SK-N-SH (cell line): ENCODE data around the gene CHST15.

Source experiments
- EZH2phosphoT487 ChIP-seq: fragments of 200-600 bp; sonication (generic); IDR thresholded peaks from 2 replicates; pipeline ENCODE4 v1.6.1; 2017; ENCODE audit warnings: low read depth, mixed run types, mild to moderate bottlenecking, antibody characterized with exemption, moderate library complexity, borderline replicate concordance
- GABPA ChIP-seq: IDR thresholded peaks from 2 replicates; pipeline ENCODE4 v1.4.0; 2012; ENCODE audit warnings: low read depth, mild to moderate bottlenecking
- RFX5 ChIP-seq: IDR thresholded peaks from 2 replicates; pipeline ENCODE4 v1.6.1; 2012; ENCODE audit warnings: mild to moderate bottlenecking, improper control_type of control experiment, low read length
- TEAD4 ChIP-seq: IDR thresholded peaks from 2 replicates; pipeline ENCODE4 v1.4.0; 2012; ENCODE audit warnings: mild to moderate bottlenecking, borderline replicate concordance; ENCODE audit not compliant: insufficient read depth
- YY1 ChIP-seq: IDR thresholded peaks from 2 replicates; pipeline ENCODE4 v1.4.0; 2012; ENCODE audit warnings: low read depth, mild to moderate bottlenecking
- TF ChIP-seq, protein P1 (sequence below): fragments of 200-600 bp; sonication (generic); IDR thresholded peaks from 2 replicates; pipeline ENCODE4 v1.6.1; 2017; ENCODE audit warnings: antibody characterized with exemption, mild to moderate bottlenecking, moderate library complexity
- TF ChIP-seq, protein P2 (sequence below): IDR thresholded peaks from 2 replicates; pipeline ENCODE4; 2012
- TF ChIP-seq, protein P3 (sequence below): IDR thresholded peaks from 2 replicates; pipeline ENCODE4 v1.4.0; 2012; ENCODE audit warnings: low read depth
- TF ChIP-seq, protein P4 (sequence below): IDR thresholded peaks from 2 replicates; pipeline ENCODE4 v1.6.1; 2012; ENCODE audit warnings: mild to moderate bottlenecking, low read depth, low read length, moderate library complexity

DNA sequence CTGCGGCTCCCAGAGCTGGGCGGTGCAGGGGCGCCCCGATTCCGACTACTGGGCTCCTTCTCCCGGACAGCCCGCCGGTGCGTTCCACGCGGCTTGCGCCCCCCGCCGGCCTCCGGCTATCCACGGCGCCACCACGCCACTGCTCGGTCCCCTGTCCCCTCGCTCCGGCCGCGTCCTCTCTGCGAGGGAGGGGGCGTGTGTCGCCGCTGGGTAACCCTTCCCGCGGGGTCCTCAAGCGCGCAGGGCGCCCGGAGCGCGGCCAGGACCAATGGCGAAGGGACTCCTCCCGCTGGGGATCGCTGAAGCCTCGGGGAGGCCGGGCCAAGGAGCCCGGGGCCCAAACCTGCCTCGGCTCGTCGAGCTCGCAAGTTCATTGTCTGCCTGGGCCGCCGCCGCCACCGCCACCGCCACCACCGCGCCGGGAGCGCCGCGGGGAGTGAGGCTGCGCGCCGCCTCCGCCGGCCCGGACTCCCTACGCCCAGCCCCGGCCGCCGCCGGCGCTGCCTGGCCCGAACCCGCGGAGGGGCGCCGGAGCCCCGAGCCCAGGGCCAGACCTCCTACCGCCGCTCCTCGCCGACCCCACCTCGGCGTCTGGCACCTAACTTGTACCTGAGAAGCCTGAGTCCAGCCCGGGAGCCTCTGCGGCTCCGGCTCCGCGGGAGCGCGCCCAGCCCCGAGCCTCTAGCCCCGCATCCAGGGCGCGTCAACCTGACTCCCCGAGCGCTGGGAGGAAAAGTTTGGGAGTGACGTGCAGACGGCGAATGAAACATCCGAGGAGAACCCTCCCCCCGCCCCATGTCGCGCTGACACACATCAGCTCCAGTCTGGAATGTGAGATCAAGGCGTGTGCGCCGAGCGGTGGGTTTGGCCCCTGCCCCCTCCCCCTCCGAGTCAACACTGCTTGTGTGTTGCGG lies at the start of gene CHST15:
- TF ChIP-seq, protein P1, sequence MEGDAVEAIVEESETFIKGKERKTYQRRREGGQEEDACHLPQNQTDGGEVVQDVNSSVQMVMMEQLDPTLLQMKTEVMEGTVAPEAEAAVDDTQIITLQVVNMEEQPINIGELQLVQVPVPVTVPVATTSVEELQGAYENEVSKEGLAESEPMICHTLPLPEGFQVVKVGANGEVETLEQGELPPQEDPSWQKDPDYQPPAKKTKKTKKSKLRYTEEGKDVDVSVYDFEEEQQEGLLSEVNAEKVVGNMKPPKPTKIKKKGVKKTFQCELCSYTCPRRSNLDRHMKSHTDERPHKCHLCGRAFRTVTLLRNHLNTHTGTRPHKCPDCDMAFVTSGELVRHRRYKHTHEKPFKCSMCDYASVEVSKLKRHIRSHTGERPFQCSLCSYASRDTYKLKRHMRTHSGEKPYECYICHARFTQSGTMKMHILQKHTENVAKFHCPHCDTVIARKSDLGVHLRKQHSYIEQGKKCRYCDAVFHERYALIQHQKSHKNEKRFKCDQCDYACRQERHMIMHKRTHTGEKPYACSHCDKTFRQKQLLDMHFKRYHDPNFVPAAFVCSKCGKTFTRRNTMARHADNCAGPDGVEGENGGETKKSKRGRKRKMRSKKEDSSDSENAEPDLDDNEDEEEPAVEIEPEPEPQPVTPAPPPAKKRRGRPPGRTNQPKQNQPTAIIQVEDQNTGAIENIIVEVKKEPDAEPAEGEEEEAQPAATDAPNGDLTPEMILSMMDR: no peak
- TF ChIP-seq, protein P2, sequence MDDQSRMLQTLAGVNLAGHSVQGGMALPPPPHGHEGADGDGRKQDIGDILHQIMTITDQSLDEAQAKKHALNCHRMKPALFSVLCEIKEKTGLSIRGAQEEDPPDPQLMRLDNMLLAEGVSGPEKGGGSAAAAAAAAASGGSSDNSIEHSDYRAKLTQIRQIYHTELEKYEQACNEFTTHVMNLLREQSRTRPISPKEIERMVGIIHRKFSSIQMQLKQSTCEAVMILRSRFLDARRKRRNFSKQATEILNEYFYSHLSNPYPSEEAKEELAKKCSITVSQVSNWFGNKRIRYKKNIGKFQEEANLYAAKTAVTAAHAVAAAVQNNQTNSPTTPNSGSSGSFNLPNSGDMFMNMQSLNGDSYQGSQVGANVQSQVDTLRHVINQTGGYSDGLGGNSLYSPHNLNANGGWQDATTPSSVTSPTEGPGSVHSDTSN: no peak
- no peak for TF ChIP-seq YY1
- no peak for TF ChIP-seq GABPA
- no peak for TF ChIP-seq EZH2phosphoT487
- TF ChIP-seq RFX5: no peak
- TF ChIP-seq, protein P3, sequence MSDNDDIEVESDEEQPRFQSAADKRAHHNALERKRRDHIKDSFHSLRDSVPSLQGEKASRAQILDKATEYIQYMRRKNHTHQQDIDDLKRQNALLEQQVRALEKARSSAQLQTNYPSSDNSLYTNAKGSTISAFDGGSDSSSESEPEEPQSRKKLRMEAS: no peak
- TF ChIP-seq, protein P4, sequence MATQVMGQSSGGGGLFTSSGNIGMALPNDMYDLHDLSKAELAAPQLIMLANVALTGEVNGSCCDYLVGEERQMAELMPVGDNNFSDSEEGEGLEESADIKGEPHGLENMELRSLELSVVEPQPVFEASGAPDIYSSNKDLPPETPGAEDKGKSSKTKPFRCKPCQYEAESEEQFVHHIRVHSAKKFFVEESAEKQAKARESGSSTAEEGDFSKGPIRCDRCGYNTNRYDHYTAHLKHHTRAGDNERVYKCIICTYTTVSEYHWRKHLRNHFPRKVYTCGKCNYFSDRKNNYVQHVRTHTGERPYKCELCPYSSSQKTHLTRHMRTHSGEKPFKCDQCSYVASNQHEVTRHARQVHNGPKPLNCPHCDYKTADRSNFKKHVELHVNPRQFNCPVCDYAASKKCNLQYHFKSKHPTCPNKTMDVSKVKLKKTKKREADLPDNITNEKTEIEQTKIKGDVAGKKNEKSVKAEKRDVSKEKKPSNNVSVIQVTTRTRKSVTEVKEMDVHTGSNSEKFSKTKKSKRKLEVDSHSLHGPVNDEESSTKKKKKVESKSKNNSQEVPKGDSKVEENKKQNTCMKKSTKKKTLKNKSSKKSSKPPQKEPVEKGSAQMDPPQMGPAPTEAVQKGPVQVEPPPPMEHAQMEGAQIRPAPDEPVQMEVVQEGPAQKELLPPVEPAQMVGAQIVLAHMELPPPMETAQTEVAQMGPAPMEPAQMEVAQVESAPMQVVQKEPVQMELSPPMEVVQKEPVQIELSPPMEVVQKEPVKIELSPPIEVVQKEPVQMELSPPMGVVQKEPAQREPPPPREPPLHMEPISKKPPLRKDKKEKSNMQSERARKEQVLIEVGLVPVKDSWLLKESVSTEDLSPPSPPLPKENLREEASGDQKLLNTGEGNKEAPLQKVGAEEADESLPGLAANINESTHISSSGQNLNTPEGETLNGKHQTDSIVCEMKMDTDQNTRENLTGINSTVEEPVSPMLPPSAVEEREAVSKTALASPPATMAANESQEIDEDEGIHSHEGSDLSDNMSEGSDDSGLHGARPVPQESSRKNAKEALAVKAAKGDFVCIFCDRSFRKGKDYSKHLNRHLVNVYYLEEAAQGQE: no peak
- no peak for TF ChIP-seq TEAD4
